ENCODE results near the gene GADD45GIP1.
"Not testable (repeated sequence)": the region's sequence is repeated elsewhere in the genome, so short reads cannot be mapped to it uniquely, and the experiment has no call there.

GADD45GIP1 gene

DNA sequence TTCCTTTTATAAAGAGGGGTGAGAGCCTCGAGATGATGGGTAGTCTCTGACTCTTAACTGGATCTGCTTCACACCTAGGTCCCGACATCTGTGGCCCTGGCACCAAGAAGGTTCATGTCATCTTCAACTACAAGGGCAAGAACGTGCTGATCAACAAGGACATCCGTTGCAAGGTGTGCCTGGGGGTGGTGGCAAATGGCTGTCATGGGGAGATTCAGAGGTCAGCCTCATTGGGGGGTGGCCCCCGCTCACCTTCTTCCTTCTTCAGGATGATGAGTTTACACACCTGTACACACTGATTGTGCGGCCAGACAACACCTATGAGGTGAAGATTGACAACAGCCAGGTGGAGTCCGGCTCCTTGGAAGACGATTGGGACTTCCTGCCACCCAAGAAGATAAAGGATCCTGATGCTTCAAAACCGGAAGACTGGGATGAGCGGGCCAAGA, 17.0 kb downstream of the GADD45GIP1 start:
- DNase-seq (ENCODE audit: low read depth): no peak

DNA sequence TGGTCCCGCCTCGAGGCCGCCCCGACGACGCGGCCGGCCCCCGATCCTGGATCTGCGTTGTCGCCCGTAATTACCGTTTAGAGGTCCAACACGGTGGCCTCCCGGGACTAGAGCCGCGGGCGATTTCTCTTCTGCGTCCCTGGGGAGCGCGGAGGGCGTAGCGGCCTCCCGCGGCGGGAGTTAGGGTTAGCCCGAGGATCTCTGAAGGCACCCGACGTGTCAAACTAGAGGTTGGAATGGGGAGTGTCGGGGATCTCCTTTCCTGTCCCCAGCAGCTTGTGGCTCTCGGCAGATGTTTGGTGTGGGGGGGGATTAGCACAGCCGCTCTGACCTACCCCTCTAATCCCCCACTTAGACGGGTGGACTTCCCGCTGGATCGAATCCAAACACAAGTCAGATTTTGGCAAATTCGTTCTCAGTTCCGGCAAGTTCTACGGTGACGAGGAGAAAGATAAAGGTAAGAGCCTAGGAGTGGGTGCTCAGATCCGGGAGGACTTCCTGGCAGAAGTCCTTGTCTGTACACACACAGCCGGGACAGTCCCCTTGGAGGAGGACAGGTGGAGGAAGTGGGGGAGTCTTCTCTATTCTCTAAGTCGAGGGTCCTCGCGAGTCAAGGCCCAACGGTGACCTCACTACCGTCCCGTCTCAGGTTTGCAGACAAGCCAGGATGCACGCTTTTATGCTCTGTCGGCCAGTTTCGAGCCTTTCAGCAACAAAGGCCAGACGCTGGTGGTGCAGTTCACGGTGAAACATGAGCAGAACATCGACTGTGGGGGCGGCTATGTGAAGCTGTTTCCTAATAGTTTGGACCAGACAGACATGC, 18.0 kb downstream of the GADD45GIP1 start:
- no peak for DNase-seq (ENCODE audit: low read depth)

DNA sequence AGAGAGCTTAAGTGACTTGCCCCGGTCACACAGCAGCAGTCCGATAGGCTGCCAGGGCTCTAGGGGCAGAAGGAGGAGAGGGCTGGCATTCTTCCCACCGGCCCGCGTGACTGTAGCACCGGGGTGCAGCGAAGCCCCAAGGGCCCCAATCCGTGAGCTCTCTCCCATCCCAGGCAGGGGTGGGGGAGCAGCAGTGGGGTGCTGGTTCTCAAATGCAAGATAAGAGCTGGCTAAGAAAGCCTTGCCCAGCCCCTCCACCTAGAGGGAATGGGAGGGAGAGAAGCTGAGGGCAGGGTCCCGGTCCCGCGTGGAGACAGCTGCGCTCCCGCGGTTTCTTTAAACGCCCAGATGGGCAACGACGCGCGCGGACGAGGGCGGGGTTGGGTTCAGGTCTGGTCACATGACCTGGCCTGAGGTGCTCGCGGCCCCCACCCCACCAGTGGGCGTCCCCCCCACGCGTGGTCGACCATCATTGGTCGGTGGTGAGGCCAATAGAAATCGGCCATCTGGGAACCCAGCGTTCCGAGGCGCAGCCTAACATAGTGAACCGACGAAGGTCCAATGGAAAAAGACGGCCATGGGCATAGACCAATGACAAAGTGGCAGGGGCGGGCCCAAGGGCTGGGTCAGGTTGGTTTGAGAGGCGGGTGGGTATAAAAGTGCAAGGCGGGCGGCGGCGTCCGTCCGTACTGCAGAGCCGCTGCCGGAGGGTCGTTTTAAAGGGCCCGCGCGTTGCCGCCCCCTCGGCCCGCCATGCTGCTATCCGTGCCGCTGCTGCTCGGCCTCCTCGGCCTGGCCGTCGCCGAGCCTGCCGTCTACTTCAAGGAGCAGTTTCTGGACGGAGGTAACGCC, 18.9 kb downstream of the GADD45GIP1 start, which contains the start of gene CALR:
Gene CALR (plus strand): TSS at position 683 of the 852 bp plus-strand sequence. CDS start 71 bp downstream, at position 754.
- peak; percentile 98 for DNase-seq (ENCODE audit: low read depth)

DNA sequence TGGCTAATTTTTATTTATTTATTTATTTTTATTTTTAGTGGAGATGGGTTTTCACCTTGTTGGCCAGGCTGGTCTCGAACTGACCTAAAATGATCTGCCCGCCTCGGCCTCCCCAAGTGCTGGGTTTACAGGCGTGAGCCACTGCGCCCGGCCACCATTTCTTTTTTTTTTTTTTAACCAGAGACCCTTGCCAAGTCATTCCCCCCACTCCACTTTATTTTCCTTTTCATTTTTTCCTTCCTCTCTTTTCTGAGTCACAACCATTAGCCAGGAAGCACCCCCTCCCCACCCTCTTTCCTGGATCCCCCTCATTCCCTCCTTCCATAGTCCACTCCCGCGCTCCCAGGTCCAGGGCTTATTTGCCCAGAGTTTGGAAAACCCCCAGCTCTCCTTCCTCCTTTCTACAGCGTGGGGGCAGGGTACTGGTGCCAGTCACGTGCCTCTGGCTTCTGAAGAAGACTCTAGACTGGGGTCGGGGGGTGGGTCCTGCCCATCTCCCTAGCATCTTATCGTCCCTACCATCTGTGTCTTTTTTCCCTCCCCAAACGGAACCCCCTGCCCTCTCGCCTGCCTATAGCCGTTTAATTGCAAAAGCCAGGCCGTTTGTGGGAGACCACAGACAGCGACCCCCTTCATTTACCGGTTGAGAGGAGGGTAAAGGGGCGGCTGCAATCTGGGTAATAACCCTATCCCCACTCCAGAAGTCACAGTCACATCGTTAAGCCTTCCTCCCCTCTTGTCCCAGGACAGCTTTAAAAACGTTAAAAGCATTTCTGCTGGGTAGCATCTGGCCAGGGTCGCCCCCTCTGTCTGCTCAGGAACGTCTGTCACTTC, 19.7 kb downstream of the GADD45GIP1 start:
- DNase-seq (ENCODE audit: low read depth): no peak

DNA sequence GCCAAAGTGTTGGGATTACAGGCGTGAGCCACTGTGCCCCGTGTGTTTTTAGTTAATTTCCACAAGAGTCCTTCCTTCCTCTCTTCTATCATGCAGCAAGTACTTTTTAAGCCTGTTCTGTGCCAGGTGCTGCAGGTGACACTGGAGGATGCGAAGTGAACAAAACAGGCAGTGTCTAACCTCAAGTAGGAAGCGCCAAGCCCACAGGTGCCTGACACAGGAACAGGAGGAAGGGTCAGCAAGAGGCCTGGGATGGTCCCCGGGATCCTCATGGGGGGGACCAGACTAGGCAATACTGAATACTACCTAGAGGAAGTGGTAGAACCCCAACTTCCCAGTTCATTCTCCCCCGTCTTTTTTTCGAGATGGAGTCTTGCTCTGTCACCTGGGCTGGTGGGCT, 20.4 kb downstream of the GADD45GIP1 start:
- DNase-seq (ENCODE audit: low read depth): no peak

DNA sequence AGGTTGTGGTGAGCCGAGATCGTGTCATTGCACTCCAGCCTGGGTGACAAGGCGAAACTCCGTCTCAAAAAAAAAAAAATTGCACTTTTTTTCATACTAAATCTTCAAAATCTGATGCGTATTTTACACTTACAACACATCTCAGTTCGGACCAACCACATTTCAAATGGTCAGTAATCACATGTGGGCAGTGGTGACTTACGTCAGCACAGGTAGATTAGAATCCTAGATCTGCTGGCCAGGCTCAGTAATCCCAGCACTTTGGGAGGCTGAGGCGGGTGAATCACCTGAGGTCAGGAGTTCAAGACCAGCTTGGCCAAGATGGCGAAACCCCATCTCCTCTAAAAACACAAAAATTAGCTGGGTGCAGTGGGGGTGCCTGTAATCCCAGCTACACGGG, 22.0 kb downstream of the GADD45GIP1 start:
- DNase-seq (ENCODE audit: low read depth): no peak

DNA sequence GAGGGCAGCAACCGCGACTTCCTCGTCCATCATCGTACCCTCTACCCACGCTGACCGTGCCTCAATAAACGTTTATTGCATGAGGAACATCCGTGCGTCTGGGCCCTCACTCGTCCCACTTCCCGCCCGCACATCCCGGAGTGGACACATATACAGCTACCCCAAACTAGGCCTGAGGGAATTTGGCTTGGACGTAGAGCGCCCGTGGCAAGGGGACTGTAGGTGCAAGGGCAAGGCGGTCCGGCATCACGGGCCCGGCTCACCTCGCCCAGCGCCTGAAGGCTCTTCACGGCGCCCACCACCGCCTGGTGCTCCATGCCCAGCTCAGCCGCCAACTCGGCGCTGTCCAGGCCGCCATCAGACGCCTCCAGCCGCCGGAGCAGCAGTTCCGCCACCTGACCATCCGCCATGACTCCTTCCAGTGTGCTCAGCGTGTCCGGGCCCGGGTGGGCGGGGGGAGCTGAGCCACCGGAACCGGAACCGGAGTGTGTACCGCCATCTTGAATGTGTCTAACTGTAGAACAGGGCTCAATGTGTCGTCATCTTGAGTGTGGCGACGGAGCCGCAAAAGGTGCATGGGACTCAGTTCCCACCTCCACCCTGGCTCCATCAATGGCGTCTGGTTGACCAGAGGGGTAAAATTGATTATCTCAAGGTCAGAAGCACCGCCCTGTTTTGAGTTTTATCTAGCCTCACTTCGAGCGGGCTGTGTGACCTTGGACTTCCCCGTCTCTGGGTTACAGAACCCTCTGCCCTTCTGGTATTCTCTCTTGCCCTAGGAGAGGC, 23.5 kb downstream of the GADD45GIP1 start, which contains the start of gene FARSA:
Gene FARSA (minus strand): TSS at position 425 of the 786 bp plus-strand sequence. CDS start 15 bp downstream, at position 410.
- DNase-seq (ENCODE audit: low read depth): no peak

DNA sequence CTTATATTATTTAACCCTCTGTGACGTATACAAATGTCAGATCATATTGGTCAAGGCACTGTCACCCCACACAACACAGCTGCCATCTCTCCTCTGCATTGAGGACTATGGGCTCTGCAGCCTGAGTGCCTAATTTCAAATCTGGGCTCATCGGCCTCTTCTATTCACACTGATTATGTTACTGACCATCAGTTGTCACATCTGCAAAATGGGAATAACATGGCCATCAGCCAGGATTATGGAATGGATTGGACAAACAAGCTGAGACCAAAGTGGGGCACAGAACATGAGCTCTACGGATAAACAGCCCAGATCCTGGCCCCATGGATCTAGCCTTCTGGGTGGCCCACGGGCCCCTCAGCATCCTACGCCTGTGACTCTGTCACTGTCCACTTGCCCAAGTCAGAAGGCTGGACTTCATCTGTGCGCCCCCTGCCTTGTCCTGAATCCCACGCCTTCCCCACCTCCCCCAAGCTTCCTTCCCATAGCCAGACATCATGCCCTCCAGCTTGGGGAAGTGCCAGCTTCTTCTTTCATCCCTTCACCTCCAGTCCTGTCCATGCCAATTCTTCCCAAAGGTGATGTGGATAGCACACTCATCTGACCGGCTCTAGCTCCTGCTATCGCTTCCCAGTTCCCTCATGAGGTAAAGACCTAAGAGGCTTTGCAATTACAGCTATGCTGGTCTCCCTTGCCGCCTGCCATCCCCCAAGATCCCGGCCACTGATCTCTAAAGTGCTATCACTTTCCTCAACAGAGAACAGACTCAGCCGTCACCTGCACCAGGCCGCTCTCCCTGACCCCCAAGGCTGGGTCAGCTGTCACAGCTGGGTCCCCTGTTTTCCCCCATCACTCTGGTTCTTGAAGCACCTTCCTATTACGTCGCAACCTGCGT, 24.4 kb downstream of the GADD45GIP1 start:
- DNase-seq (ENCODE audit: low read depth): no peak

DNA sequence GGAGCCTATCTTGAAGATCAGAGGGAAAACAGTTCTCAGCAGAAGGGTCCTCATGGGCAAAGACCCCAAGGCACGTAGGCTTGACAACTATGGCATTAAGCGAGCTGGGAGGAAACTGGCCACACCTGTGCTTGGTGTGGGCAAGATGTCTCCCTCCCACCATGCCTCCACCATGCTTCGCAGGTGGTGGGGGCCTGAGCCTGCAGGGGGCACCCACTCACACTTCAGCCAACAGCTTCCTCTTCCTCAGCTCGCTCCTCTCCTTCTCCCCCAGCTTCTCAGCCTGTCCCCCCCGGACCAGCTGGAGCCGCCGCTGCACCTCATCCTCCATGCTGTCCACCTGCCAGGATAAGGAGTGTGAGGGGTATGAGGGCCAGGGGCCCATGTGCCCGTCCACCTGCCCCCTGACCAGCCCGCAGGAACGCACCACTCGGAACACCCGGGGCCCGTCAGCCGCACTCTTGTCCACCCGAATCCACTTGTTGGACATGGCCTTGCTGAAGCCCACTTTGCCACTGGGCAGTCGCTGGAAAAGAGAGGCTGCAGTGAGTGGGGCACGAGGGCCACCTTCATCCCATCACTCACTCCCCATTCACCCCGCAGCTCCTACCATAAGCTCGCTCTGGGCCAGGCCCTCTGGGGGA, 26.9 kb downstream of the GADD45GIP1 start:
- DNase-seq (ENCODE audit: low read depth): no peak

DNA sequence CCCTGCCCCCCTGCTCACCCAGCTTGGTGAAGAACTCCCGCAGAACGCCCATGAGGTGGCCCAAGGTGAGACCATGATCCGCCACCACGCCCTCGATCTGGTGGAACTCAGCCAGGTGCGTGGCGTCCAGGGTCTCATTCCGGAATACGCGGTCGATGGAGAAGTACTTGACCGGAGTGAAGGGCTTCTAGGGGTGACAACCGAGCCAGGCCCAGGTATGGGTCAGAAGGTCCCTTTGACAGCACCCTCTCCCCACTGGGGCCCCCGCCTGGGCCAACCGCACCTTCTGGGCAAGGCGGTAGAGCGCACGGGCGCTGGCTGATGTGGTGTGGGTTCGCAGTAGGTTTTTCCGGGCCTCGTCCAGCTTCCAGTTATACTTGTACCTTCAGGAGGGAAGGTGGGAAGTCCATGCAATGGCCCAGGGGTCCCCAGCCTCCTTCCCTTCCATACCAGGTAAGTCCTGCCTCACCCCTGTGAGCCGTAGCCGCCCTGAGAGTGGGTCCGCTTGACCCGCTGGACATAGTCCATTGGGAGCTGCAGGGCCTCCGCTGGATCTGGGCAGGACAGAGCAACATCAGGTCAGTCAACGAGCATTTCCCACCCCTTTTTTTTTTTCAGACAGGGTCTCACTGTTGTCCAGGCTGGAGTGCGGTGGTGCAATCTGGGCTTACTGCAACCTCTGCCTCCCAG, 32.3 kb downstream of the GADD45GIP1 start:
- no peak for DNase-seq (ENCODE audit: low read depth)

DNA sequence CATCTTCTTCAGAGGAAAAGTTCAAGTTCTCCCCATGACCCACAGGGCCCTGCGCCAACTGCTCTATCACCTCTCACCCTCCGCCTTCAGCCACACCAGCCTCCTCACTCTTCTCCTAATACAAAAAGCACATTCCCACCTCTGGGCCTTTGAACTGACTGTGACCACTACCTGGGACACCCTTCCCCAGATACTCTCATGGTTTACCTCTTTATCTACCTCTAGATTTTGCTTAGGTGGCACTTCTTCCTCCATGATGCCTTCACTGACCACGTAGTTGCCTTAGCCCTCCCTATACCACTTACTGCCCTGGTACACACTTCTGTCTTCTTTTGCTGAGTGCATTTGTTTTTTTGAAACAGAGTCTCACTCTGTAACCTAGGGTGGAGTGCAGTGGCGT, 34.1 kb downstream of the GADD45GIP1 start:
- DNase-seq (ENCODE audit: low read depth): no peak

DNA sequence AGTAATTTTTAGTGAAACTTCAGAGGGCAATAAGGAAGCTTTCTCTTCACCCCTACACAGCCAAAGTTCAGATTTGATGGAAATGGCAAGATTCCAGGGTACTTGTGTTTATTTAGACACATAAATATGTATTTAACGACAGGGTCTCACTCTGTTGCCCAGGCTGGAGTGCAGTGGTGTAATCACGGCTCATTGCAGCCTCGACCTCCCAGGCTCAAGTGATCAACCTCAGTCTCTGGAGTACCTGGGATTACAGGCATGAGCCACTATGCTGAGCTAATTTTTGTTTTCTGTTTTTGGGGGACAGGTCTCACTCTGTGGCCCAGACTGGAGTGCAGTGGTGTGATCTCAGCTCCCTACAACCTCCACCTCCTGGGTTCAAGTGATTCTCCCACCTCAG, 36.0 kb downstream of the GADD45GIP1 start:
- no peak for DNase-seq (ENCODE audit: low read depth)

DNA sequence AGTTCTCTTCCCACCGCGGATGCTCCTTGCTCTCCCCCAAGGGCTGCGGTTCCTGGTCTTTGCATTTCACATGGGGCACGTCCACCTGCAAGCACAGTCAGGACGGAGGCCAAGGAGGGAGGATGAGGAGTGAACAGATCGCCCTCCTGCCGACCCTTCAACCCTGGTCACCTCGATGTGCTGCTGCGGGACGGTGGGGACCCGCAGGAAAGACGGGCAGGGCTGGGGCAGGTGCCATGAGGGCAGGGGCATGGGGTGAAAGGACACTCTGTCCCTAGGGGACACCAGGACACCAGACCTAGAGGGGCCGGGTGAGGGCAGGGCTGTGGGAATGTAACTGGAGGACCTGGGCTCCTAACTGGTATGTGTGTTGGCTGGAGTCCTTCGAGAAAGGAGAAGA, 38.8 kb downstream of the GADD45GIP1 start:
- no peak for DNase-seq (ENCODE audit: low read depth)

DNA sequence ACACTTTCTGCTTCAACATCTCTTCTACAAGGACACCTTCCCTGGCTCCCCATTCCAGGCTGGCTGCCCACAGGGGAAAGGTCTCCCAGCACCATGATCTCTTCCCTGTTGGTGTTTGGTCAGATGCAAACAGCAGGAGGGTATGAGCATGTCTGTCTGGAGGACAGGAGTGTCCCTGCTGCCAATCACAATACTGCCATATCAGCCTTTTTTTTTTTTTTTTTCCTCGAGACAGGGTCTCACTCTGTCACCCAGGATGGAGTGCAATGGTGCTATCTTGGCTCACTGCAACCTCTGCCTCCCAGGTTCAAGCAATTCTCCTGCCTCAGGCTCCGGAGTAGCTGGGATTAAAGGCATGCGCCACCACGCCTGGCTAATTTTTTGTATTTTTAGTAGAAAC, 41.2 kb downstream of the GADD45GIP1 start:
- DNase-seq (ENCODE audit: low read depth): not testable (repeated sequence)

DNA sequence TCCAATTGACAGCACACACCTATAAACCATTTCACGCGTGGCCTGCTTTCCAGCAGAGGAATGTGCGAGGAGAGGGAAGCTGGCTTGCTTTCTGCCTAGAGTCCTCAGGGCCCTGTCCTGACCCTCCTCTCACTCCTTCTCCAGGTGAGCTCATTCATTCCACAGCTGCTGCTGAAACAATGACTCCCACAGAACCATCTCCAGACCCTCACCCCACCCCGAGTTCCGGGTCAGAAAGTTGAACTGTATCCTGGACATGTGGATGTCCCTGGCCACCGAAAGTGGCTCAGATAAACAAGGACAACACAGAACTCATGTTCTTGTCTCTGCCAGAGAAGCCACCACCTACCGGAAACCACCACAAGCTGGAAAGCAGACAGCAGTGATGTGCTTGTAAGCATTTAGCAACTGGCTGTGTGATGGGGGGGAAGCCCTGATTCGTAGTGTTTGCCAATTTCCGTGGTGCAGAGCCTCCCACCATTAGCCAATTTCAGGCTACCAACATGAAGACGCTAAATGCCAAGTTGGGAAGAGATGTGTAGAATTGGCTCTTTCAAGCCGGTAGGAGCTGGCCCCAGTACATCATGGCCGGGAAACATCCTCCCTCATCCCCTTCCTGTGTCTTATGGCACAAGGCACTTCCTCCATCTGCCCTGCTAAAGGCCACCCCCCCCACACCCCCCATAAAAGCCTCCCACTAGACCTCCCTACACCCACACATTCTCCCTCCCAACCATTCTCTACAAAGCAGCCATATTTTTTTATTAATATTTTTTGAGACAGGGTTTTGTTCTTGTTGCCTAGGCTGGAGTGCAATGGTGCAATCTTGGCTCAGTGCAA, 43.0 kb downstream of the GADD45GIP1 start:
- no peak for DNase-seq (ENCODE audit: low read depth)

DNA sequence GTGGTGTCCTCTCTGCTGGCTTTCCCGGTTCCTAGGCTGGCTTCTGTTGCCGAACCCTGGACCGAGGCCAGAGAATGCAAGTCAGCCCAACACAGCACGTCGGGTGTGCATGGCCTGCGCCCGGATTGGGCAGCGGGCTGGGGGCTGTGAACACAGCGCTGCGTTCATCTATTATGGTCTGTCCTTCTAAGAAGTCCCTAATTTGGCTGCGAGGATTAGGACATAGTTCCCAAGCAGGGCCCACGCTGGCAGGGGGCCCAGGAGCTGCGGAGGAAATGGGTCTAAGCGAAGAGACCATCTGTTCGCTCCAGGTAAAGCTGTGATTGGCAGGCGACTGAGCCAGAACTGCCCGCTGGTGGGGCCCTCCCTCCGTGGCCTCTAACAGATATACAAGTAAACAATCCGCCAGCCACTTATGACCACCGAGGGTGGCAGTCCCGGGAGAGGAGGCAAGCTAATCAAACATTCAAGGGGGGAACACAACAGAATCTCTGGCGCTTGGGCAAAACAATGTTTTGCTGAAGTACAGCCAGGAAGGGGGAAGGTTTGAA, 43.9 kb downstream of the GADD45GIP1 start:
- no peak for DNase-seq (ENCODE audit: low read depth)

DNA sequence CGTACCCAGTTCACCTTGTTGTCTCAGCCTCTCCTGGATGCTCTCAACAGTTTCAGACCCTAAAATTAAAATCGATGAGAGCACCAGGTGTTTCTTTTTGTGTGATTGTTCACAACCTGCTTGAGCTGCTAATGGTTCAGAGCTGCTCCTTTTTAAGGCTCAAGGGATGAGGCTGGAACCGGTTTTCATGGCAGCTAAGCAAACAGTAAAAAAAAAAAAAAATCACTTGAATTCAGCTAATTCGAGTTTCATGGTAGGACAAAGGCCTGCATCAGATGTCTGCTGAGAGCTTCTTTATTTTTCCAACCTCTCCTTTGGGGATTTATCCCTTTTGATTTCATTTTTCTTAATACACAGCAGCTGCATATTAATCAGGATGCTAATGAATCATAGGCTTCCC, 44.5 kb downstream of the GADD45GIP1 start:
- DNase-seq (ENCODE audit: low read depth): no peak

DNA sequence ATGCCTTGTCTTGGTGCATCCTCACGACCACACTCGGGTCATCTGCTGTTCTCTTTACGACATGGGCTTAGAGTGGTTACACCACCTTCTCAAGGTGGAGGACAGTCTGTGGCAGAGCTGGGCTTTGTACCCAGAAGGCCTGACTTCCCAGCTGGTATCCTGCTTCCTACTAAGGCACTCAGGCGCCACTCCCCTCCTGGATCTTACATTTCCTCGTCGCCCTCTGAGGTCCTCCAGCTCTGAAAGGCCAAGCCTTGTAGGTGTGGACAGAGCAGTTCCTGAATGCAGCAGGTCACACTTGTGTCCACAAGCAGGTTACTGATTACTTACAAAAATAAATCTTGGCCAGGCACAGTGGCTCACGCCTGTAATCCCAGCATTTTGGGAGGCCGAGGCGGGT, 49.9 kb downstream of the GADD45GIP1 start:
- no peak for DNase-seq (ENCODE audit: low read depth)
